Astrocyte of the cerebellum (primary cell): ENCODE results near the gene BDH1.

ENCODE experiments used
- DNase-seq: peaks from one replicate; pipeline ENCODE4 v3.0.0-alpha.2; 2011; ENCODE audit warnings: low read depth
- H3K4me3 ChIP-seq: 2 replicates; pipeline ENCODE4 v1.5.1; 2011; ENCODE audit warnings: mild to moderate bottlenecking, low read depth, low read length, moderate library complexity
- CTCF ChIP-seq: IDR thresholded peaks from 2 replicates; pipeline ENCODE4 v1.5.1; 2012; ENCODE audit warnings: low read length, low read depth, moderate library complexity, mild to moderate bottlenecking; ENCODE audit errors: missing control alignments
- in situ Hi-C: cut with HindIII; loops from 2 replicates; pipeline ENCODE4 v1.10.0; 2017; ENCODE audit warnings: low sequenced_read_pairs

The BDH1 gene

GRCh38 chr3:197500812-197501211 is 55.0 kb downstream of the BDH1 start:
- in situ Hi-C loops: no loop called here
- no peak for TF ChIP-seq CTCF
- H3K4me3 ChIP-seq: no peak overlapping the region
- DNase-seq: no peak

DNA sequence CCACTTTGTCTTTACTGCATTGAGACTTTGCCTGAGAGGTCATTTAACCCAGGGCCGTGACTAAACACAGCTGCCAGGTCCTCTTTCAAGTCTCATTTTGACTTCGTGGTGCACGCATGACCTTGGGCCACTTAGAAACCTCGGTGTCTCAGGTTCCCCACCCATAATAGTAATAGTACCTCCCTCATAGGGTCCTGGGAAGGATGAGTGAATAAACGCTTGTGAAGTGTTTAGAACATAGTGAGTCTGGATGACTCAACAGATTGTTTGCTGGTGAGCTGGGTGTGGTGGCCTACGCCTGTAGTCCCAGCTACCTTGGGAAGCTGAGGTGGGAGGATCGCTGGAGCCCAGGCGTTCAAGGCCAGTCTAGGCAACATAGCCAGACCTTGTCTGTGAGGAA is 56.3 kb downstream of the BDH1 start:
- in situ Hi-C loops: no loop called here
- H3K4me3 ChIP-seq: no peak overlapping the region
- TF ChIP-seq CTCF: no peak
- DNase-seq: no peak

GRCh38 chr3:197498499-197499241 is 57.1 kb downstream of the BDH1 start:
- in situ Hi-C loops: no loop called here
- DNase-seq: no peak
- no peak for TF ChIP-seq CTCF
- H3K4me3 ChIP-seq: no peak overlapping the region

GRCh38 chr3:197496746-197497125 is 59.0 kb downstream of the BDH1 start:
- TF ChIP-seq CTCF: no peak
- in situ Hi-C loops: no loop called here
- no peak for DNase-seq

DNA sequence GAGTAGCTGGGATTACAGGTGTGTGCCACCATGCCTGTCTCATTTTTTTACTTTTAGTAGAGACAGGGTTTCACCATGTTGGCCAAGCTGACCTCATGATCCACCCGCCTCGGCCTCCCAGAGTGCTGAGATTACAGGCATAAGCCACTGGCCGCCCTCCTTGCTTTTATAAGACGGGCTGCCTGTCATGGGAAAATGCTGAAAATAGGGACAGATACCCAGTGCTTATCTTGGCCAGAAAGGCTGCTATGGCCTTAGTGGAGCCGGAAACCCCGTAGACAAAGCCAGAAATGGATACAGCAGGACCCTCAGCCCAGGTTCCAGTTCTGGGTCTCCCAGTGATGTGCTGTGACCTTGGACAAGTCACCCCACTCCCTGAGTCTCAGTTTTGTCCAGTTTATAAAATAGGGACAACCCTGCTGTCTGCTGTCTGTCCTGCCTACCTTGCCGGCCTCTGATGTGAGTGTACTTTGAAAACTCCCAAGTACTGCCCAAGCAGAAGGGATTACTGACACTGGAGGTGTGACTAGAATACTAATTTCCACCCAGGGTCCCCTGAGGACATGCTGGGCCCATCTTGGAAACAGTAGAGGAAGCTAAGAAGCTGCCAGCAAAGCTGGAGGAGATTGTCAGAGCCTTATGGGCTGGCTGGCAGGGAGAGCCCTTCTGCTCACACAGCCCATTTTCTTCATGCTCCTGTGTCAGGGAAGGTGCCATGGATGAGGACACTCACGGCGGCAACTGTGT is 59.6 kb downstream of the BDH1 start:
- in situ Hi-C loops: no loop called here
- no peak for DNase-seq
- H3K4me3 ChIP-seq: no peak overlapping the region
- no peak for TF ChIP-seq CTCF

More at GRCh38 chr3:197496746-197497125, 59.0 kb downstream of the BDH1 start:
- H3K4me3 ChIP-seq: no peak overlapping the region

DNA sequence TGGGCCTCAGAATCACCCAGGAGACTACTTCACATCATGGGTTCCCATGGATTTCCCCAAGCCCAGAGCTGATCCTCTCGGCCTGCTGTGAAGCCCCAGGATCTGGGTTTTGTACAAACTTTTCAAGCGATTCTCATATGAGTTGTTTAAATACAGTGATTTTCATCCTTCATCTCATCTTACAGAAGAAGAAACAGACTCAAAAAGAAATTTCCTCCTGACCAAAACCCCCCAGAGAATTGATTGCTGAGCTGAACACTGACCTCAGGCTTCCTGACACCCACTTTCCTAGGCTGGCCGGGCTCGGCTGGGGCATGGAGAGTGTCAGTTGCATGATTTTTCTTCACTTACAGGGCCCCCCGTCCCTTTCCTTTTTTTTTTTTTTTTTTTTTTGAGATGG is 60.3 kb downstream of the BDH1 start:
- DNase-seq: no peak
- in situ Hi-C loops: no loop called here
- no peak for TF ChIP-seq CTCF
- H3K4me3 ChIP-seq: no peak overlapping the region
